CD4-positive, alpha-beta T cell (primary cell): Measurements from ENCODE around the gene PITPNM3. TPM values are rescaled to one million over a fixed set of nuclear protein-coding genes. Genes with fewer than 3 reads are reported as not detected.

Source experiments
- ATAC-seq: fragments of 200-7000 bp; cut with Tn5 transposase; one replicate; pipeline ENCODE4 v1.10.0; 2022; ENCODE audit warnings: mild to moderate bottlenecking; ENCODE audit not compliant: poor library complexity
- CTCF ChIA-PET: fragments of 350-600 bp; sonication (Branson Sonifier 250); formaldehyde crosslinking; loops from one replicate; lab custom pipeline; 2021; ENCODE audit warnings: antibody characterized with exemption, inconsistent platforms; lab: Charles Lee
- POLR2A ChIA-PET: fragments of 350-600 bp; sonication (Branson Sonifier 250); formaldehyde crosslinking; loops from one replicate; lab custom pipeline; 2021; ENCODE audit warnings: antibody characterized with exemption, inconsistent platforms; lab: Charles Lee
- DNase-seq, 14 experiments: peaks; one replicate each; pipeline ENCODE4 v3.0.0-alpha.2; 2013 to 2020; ENCODE audit warnings: mixed read lengths in 2 of 14
- H3K27ac ChIP-seq, 2 donors: one replicate each; pipeline versions ENCODE4 v1.5.1 to v1.7.0; 2013; ENCODE audit warnings: low read length in 2 of 2, low read depth in 1 of 2, mild to moderate bottlenecking in 1 of 2
- H3K27me3 ChIP-seq, 2 experiments: 1 replicate in 1 of 2; 2 replicates in 1 of 2; pipeline versions ENCODE4 v1.6.1 to v1.7.0; 2013; ENCODE audit warnings: low read length in 2 of 2, control low read depth in 1 of 2, mild to moderate bottlenecking in 1 of 2, moderate library complexity in 1 of 2; ENCODE audit not compliant: insufficient read depth in 2 of 2, control insufficient read depth in 1 of 2
- H3K36me3 ChIP-seq: one replicate; pipeline ENCODE4 v1.6.1; 2013; ENCODE audit warnings: low read length, control low read depth; ENCODE audit not compliant: insufficient read depth
- H3K4me1 ChIP-seq: one replicate; pipeline ENCODE4 v1.6.1; 2013; ENCODE audit warnings: low read length, control low read depth; ENCODE audit not compliant: insufficient read depth
- H3K4me3 ChIP-seq: one replicate; pipeline ENCODE4 v1.5.1; 2013; ENCODE audit warnings: mild to moderate bottlenecking, low read length, moderate library complexity
- H3K9me3 ChIP-seq, 2 experiments: 1 replicate in 1 of 2; 2 replicates in 1 of 2; pipeline versions ENCODE4 v1.6.1 to v1.7.0; 2013; ENCODE audit warnings: low read length in 2 of 2, mild to moderate bottlenecking in 2 of 2, control low read depth in 1 of 2, moderate library complexity in 1 of 2; ENCODE audit not compliant: control insufficient read depth in 1 of 2, insufficient read depth in 1 of 2
- H3K27ac Mint-ChIP-seq: one replicate; pipeline ENCODE4 v1.8.0; 2020; ENCODE audit warnings: mixed read lengths
- H3K27me3 Mint-ChIP-seq: one replicate; pipeline ENCODE4 v1.8.0; 2021; ENCODE audit warnings: mixed read lengths
- H3K36me3 Mint-ChIP-seq: one replicate; pipeline ENCODE4 v1.8.0; 2021; ENCODE audit warnings: low read depth, mixed read lengths
- H3K4me1 Mint-ChIP-seq: one replicate; pipeline ENCODE4 v1.8.0; 2021; ENCODE audit warnings: low read depth, mixed read lengths
- H3K4me3 Mint-ChIP-seq: one replicate; pipeline ENCODE4 v1.8.0; 2020; ENCODE audit warnings: mild to moderate bottlenecking, mixed read lengths
- H3K9me3 Mint-ChIP-seq: one replicate; pipeline ENCODE4 v1.8.0; 2020; ENCODE audit warnings: mixed read lengths
- CTCF ChIP-seq: fragments of 200-600 bp; IDR thresholded peaks from one replicate; pipeline ENCODE4 v1.8.0; 2022; ENCODE audit warnings: antibody characterized with exemption, mild to moderate bottlenecking
- intact Hi-C, 2 experiments: fragments of 100-400 bp; cut with DNase I in 1 of 2; cut with micrococcal nuclease in 1 of 2; formaldehyde crosslinking; loops; one replicate each; pipeline versions ENCODE4 v1.15.1 to v1.9.0; 2023 to 2025; cut with DNase I, micrococcal nuclease
- total RNA-seq, 174 experiments: library from RNA in 2 of 174; stranded (reverse) in 2 of 174; gene quantifications; one replicate each; pipeline ENCODE4 v1.2.3 and lab custom pipeline; 2021 to 2026

Gene PITPNM3
- total RNA-seq, 2 experiments from 2014 or later: 0.34 to 0.41 TPM

- no peak overlapping the region for H3K4me3 Mint-ChIP-seq
- DNase-seq (no peak), ATAC-seq (no peak)
- no peaks in the 10 kb centered on the region for H3K9me3 Mint-ChIP-seq
- no peak overlapping the region for H3K27ac Mint-ChIP-seq
- Histone ChIP-seq H3K9me3 (no peaks in the 10 kb centered on the region), H3K27me3 (no peaks in the 10 kb centered on the region), H3K4me1 (no peaks in the 10 kb centered on the region), H3K36me3 (no peaks in the 10 kb centered on the region), H3K27ac (no peak overlapping the region), H3K4me3 (no peak overlapping the region)
- POLR2A ChIA-PET: interaction anchor here (1.2 kb wide), 1 partner anchor 12 kb away, joined by 3 read pairs; no protein-coding TSS in a partner anchor
- TF ChIP-seq CTCF: no peak
- intact Hi-C loops: no loop called here
- H3K4me1 Mint-ChIP-seq: no peaks in the 10 kb centered on the region
- no peaks in the 10 kb centered on the region for H3K36me3 Mint-ChIP-seq
- no peaks in the 10 kb centered on the region for H3K27me3 Mint-ChIP-seq
- CTCF ChIA-PET: no interaction called here
Observed at GRCh38 chr17:6460531-6461161, 95.7 kb downstream of the PITPNM3 start.

DNA sequence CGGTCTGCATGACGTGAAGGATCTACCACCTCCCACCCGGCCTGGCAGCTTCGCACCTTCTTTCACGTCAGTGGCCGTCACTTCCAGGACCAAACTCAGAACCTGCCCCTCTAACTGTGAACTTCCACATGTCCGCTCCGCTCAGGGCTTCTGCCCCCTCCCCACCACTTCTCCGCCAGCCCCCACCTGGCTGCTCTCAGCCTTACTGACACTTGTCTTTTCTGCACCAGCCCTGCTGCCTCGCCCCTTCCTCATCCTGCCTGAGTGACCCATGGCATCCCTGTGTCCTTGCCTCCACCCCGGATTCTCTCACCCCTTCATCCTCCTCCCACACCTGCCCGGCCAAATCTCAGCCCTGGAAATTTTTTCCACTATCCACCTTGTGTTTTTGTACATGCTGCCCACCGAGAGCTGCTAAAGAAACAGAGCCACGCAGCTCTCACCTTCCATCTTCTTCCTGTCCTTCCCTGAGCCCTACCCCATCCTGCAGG lies 97.8 kb downstream of the PITPNM3 start:
- no peak overlapping the region for H3K4me3 Mint-ChIP-seq
- H3K27ac Mint-ChIP-seq: no peak overlapping the region
- no peak for TF ChIP-seq CTCF
- H3K36me3 Mint-ChIP-seq: no peaks in the 10 kb centered on the region
- POLR2A ChIA-PET: no interaction called here
- Histone ChIP-seq H3K36me3 (no peaks in the 10 kb centered on the region), H3K27me3 (no peaks in the 10 kb centered on the region), H3K4me1 (peaks cover 10% of the 10 kb centered on the region), H3K27ac (no peak overlapping the region), H3K9me3 (no peaks in the 10 kb centered on the region), H3K4me3 (no peak overlapping the region)
- DNase-seq: no peak
- intact Hi-C loops: no loop called here
- no peaks in the 10 kb centered on the region for H3K27me3 Mint-ChIP-seq
- no peak for ATAC-seq
- CTCF ChIA-PET: no interaction called here
- H3K4me1 Mint-ChIP-seq: peaks cover 9% of the 10 kb centered on the region
- no peaks in the 10 kb centered on the region for H3K9me3 Mint-ChIP-seq

DNA sequence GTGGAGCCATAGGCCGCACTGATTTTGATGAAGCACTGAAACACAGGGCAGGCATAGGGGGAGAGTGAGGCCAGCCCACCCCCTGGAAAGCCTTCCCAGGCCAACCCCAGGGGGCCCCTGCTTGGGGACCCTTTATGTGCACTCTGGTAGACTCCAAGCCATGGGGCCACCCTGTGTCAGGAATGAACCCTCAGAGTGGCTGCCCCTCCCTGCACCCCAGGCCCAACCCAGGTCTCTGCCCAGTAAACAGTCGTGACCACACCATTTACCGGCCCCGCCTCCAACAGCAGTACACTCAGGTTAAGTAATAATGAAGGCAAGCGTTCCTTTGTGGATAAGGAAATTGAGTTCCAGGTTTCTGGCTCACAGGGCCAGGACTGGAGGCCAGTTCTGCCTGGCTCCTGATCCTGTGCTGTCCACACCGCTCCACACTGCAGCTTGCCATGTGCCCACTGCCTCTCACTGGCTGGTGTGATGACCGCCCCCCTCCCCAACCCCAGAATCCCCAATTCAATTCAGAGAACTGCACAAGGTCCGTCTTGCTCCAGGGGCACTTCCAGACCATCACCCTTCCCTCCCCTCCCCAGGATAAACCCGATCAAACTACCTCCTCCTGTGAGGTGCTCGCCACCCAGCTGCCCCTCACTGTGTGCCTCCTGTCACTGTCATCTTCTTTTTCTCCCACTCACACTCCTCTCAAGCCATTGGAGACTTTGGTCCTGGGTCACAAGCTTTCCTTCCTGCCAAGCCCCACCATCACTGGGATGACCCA lies 98.5 kb downstream of the PITPNM3 start:
- TF ChIP-seq CTCF: no peak
- Histone ChIP-seq H3K27me3 (no peaks in the 10 kb centered on the region), H3K4me1 (peaks cover 10% of the 10 kb centered on the region), H3K36me3 (no peaks in the 10 kb centered on the region), H3K9me3 (no peaks in the 10 kb centered on the region), H3K4me3 (no peak overlapping the region), H3K27ac (no peak overlapping the region)
- no peak overlapping the region for H3K27ac Mint-ChIP-seq
- H3K36me3 Mint-ChIP-seq: no peaks in the 10 kb centered on the region
- POLR2A ChIA-PET: no interaction called here
- H3K27me3 Mint-ChIP-seq: no peaks in the 10 kb centered on the region
- CTCF ChIA-PET: no interaction called here
- intact Hi-C loops: no loop called here
- H3K9me3 Mint-ChIP-seq: no peaks in the 10 kb centered on the region
- ATAC-seq (no peak), DNase-seq (no peak)
- H3K4me3 Mint-ChIP-seq: no peak overlapping the region
- H3K4me1 Mint-ChIP-seq: peaks cover 9% of the 10 kb centered on the region
